ENCODE results near the gene MTCL1.

- no peak for TF ChIP-seq CTCF (IDR thresholded peaks at IDR 0.05 in 8 of 11, conservative IDR thresholded peaks at IDR 0.05 in 3 of 11)
- TF ChIP-seq POLR2A (IDR thresholded peaks at IDR 0.05): no peak
Measured at GRCh38 chr18:8722946-8723820, 17.8 kb downstream of the MTCL1 start.
